Measurements from ENCODE around the gene BNIPL.

BNIPL gene

DNA sequence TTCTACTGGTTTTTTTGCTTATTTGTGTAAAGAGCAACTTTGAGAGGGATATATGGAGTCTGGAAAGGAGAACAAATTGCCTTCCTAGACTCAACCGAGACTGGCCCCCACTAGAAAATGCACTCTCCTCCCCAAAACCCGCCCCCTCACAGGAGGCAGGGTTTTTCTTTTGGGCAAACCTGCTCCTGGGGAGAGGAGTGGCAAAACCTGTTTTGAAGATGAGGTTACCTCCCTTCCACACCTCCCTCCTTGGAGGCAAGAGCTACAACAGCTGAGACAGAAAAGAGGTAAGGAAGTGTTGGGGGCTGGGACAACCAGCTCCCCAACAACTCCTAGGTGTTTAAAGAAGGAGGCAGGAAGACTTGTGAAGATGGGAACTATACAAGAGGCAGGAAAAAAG, at the start of gene BNIPL:
BNIPL (plus strand) TSS at position 231 of the 400 bp plus-strand sequence; CDS start at position 371, 140 bp downstream.
- no peak for DNase-seq

GRCh38 chr1:150987924-150988323, 48.5 kb upstream of the BNIPL start:
- no peak for DNase-seq

DNA sequence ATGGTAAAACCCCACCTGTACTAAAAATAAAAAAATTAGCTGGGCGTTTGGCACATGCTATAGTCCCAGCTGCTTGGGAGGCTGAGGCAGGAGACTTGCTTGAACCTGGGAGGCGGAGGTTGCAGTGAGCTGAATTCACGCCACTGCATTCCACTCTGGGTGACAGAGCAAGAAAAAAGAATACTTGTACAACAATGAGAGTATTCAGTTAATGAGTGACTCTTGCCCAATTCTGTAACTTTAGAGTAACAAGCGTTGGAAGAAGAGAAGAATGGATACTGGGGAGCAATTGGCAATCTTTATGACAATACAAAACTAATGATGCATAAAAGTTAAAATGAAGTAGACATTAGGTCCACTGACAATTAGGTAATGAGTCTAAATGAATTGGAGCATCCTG, 43.8 kb upstream of the BNIPL start:
- no peak for DNase-seq

DNA sequence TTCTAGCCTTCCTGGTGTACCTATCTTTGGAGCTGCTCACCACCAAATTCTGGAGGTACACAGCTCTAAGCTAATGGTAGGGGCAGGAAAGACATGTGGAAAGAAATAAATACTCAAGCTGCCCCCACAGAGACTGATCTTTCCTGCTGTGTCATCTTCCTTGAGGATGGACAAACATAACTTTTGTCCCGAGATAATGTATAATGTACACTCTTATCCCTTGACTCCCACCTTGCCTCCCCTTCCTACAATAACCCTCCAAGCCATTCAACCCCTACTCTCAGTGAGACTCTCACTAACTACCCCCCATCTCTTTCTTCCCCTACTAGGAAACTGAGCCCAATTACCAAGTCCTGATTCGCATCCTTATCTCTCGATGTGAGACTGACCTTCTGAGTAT, 42.1 kb upstream of the BNIPL start:
- DNase-seq = no peak

- no peak for DNase-seq
Measured at GRCh38 chr1:150995460-150995859, 40.9 kb upstream of the BNIPL start.

- no peak for DNase-seq
Measured at GRCh38 chr1:150995896-150996295, 40.5 kb upstream of the BNIPL start.

GRCh38 chr1:150997126-150997872, 39.1 kb upstream of the BNIPL start:
- no peak for DNase-seq

DNA sequence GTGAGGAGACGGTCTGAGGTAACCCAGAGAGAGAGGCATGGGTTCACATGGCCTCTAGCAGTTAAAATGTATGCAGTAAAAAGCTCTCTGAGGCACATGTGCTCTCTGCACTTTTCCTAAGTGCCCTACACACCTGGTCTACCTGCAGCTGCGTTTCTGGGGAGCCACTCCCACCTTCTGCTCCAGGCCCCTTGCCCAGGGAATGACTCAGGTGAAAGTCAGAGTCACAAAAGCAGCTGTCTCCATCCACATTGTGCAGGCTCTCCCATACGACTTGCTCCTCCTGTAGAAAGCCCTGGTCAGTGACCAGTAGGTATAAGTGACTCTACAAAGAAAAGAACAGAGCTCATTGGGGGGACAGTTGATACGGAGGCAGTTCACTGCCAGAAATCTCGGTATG, 38.4 kb upstream of the BNIPL start:
- DNase-seq = no peak

DNA sequence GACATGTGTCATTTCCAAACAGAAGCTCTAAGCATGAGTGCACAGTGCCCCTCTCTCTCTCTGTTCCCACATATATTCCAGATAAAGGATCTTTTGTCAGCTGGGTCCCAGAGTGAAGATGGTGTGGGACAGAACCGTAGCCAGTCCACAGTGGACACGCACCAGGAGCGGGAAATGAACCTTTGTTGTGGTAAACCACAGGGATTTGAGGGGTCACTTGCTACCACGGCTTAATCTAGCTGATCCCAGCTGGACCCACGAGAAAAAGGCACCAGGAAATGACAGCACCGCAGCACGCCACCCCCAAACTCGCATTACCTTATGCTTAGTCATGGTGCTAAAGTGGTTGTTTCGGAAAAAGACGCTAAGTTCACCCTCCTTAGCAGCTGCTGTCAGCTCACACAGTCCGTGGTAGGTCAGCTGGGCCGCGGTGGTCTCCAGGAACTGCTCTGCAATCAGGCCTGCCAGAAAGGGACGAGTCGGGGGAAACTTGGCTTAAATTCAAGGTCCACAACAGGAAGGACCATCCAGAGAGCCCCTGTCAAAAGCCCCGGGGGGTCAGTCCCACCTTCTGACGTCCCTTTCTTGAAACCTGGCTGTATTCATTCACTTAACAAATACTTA, 37.2 kb upstream of the BNIPL start:
- DNase-seq = peak; percentile 38

DNA sequence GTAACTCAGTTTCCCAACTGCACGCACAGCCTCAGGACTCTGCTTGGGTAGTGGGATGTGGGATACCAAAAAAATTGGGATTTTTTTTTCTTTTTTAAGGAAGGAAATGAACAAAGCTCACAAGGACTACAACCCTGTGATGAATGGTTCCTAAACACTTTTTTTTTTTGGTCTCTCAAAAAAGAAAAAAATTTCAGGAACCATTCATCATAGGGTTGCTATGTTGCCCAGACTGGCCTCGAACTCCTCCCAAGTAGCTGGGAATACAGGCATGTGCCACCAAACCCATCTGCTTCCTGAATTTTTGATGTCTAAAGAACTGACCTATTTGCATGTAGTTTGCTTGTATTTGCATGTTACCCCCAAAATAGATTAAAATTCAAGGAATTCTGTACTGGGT, 36.5 kb upstream of the BNIPL start:
- DNase-seq = no peak

- no peak for DNase-seq
Measured at GRCh38 chr1:151000408-151000807, 36.0 kb upstream of the BNIPL start.

- no peak for DNase-seq
Measured at GRCh38 chr1:151001602-151002001, 34.8 kb upstream of the BNIPL start.

- no peak for DNase-seq
Measured at GRCh38 chr1:151002051-151002450, 34.3 kb upstream of the BNIPL start.

DNA sequence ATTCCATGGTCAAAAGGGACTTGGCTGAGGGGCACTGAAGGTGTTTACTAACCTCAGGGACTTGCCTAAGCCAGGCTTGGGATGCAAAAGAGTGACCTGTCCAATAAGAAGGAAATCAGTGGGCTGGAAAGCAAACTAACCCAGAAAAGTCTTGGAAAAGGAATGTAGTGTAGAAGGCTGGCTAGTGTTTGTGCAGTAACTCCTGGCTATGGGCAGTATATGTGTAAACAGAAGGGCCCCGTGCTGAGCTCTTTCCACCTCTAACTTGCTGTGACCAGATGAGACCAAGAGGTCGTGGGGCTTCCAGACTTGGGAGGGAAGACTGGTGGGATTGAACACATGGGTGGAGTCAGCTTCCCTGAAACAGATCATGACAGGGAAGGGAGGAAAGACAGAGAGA, 33.8 kb upstream of the BNIPL start:
- no peak for DNase-seq

DNA sequence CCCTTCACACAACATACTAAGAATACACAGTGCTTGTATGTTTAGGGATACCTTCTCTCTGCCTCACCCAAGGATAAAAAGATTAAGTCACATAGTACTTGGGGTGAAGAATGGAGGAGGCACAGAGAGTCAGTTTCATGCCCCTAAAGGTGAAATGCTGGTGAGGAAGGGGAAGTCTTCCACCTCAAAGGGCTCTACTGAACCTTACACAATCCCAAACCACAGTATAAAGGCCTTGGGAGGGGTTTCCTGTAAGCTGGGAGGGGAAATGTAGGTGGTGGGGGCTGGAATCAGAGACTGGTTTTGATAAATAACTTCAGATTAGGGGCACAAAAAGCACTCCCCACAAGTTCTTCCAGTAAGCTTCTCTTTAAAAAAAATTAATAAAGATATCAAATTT, 33.2 kb upstream of the BNIPL start:
- no peak for DNase-seq

DNA sequence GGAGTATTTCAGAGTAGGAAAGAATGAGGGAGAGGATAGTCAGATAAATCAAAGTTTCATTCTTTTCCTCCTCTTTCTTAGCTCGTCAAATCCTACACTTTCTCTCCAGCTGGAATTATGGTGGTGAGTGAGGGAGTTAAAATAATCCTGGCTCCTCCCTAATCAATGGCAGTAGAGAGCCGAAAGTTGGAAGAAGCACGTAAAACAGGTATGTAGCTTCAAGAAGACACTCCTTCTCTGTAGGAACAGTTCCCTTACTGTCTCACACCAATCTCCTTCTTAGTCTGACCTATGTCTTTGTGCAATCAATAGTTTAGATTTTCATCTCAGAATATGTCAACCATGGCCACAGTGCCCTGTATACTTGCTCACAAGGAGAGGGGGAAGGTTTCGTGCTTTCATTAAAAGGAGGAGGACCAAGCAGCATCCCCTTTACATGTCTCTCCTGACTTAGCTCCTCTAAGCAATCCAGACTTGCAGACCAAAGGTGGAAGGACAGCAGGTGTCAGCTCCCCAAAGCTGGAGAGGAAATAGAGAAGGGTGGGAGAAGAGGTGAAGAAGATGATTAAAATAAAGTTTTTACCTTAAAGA, 30.6 kb upstream of the BNIPL start:
- DNase-seq = no peak

DNA sequence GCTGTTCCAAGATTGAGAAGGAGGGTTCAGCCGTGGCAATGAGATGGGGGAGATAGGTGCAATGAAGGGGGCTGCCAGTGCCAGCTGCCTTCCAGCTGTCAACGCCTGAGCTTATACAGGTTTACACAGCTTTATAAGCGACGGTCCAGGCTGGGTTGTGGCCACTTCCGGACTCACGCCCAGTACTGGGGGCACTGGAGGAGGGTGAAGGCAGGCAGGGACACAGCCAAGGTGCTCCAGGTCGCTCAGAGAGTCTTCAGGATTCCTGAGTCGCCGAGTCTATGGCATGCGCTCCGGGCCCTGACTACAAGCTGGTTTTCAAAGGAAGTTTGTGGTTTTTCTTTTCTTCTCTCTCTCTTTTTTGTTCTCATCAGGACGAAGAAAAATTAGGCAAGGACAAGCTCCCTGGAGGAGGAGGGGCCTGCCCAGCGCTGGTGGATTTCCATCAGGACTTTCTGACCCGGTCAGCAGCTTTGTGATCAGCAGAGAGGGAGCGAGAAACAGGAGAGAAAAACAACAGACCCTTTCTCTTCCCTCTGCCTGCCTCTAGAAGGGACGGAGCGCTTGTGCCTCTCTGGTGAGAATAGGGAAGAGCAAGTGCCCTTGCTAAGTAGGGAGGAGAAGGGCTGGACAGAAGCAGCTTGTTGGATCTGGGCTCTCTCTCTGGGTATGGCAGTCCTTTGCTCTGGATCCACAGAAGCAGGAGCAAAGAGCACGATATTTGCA, 29.9 kb upstream of the BNIPL start, which contains the start of gene MINDY1:
MINDY1 (minus strand) TSS at position 576 of the 726 bp plus-strand sequence. CDS start 4,285 bp downstream, outside the sequence.
- peak; percentile 78 for DNase-seq

DNA sequence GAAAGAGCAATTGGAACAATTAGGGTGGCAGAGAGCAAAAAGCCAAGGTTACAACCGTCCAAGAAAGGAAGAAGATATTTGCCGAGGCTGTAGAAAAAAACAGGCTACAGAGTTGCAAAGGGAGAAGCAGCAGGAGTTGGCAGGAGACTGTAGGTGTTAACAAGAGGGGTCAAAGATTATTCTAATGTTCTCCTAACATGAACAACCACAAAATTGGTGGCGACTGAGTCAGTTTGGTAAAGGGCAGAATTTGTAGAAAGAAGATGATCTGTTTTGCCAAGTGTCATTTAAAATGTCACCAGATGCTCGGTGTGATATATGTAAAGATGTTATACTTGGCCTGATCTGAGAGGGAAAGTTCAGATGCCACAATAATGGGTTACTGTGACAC, 28.5 kb upstream of the BNIPL start:
- DNase-seq = no peak

- DNase-seq = peak; percentile 91
Measured at GRCh38 chr1:151008244-151009205, 27.9 kb upstream of the BNIPL start, which contains the start of gene PRUNE1. Gene PRUNE1 (plus strand): TSS chr1:151008449. CDS start chr1:151008633, 184 bp downstream.

- no peak for DNase-seq
Measured at GRCh38 chr1:151009206-151009587, 27.2 kb upstream of the BNIPL start.

GRCh38 chr1:151009674-151010345, 26.6 kb upstream of the BNIPL start:
- no peak for DNase-seq

DNA sequence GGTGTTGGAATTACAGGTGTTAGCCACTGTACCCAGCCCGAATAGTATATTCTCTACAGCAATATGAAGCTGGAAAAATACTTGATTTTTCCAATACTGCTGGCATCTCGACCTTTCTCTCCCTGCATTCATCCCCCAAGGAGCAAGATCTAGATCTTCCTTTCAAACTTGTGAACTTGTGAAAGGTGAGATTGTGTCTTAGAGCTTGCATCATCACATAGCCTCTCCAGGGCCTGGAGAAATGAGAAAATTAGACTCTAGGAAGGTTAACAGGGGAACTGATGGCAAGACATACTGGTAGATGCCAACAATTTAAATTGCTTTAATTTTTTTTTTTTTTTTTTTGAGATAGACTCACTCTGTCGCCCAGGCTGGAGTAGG, 26.1 kb upstream of the BNIPL start:
- no peak for DNase-seq

Data from GDM1 (cell line).